GM19238 (cell line): ENCODE results near the gene KIAA1671.

Experiments
- DNase-seq: peaks from one replicate; pipeline ENCODE4 v3.0.0; 2011; ENCODE audit warnings: low spot score; ENCODE audit not compliant: insufficient read length

The KIAA1671 gene

DNA sequence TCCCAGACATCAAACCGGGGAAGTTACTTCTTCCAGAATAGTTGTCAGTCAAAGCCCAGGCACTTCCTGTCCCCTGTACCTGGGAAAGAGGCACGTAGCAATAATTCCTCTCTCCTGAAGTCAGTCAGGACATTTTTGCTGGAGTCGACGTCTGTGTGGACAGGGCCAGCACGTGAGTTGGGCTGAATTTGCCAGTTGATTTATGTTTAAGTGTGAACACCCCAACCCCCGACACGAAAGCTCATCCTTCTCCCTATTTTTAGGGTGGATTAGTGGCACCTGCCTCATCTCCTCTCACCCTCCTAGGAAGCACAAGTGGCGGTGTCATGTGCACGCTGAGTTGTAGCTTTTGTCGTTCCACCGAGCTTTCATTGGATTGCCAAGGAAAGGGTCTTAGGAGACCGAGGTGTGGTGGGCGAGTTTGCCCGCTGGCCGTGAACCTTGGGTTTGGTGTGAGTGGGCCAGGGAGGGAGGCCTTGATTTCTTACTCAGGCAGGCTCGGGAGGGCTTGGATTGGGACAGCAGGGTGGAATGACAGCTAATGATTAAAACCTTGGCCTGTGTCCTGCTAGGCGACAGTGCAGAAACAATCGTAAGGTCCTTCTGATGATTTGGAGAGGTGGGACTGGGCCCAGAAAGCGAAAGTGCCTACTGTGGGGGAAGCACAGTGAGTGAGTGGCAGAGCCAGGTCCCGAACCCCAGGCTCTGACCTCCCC lies 160.2 kb downstream of the KIAA1671 start:
- DNase-seq, result no peak

DNA sequence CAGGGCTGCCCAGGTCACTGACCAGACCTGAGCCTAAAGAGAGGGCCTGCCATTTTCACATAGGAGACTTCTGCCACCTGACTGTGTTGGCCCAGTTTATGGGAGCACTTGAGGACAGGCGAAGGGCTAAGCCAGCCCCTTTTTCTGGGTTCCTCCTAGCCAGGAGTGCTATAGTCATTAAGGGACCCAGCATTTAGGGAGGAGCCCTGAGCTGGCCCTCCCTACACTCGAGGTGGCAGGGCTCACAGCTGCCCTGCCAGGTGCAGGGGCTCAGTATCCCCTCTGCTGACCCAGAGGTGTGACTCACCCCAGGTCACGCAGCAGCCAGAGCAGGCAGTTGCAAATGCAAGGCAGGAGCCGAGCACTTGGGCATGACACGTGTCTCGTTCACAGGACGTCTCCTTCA lies 160.8 kb downstream of the KIAA1671 start:
- DNase-seq, result no peak

DNA sequence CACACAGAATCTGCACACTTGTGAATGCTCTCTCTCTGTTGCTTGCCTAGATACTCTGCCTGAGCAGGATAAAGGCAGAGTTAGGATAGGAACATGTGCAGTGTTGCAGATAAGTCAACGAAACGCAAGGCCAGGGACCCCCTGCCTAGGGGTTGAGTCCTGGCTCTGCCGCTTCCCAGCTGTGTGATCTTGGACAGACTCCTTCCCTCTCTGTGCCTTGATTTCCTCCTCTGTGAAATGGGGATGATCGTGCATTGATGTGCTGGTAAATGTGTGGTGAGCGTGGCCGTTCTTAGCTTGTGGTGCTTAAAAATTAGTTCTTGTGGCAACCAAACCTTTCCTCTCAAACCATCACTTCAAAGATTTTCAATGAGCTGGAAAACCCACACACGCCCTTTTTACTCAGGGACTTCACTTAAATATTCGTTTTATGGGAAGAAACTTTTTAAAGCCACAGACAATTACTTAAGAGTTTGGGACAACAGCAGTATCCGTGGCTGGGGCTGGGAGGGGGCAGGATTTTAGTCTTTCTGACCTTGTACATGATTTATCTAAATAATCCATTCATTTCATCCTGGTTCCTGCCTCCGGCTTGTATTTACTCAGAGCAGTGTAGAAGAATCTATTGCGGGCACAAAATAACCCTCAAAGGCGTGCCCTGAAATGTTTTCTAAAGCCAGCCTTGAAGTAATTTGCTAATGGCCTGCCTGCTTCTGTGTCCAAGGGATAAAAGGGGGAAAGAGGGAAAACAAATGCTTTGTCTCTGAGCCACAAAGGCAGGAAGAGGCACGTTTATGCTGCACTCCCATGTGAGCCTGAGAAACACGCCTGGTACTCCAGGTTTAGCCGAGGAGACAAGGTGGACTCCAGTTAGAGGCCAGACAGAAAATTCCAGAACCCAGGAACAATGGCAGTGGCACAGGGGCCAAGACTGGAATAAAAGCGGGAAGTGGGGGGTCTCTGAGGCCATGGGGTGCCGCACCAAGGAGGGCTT lies 162.2 kb downstream of the KIAA1671 start:
- no peak for DNase-seq

DNA sequence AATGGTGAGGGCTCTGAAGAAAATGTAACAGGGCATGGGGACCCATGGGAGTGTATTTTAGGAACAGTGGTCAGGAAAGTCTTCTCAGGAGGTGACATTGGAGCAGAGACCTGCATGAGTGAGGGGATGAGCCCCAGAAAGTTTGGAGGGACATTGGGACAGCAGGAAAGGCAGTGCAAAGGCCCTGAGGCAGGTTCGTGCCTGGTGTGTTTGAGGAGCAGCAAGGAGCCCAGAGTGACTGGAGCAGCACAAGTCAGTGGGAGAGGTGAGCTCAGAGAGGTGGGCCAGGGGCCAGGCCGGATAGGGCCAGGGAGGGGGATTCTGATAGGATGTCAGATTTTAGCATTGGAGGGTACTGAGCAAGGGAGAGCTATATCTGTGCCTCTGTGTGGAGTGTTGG lies 167.1 kb downstream of the KIAA1671 start:
- no peak for DNase-seq

DNA sequence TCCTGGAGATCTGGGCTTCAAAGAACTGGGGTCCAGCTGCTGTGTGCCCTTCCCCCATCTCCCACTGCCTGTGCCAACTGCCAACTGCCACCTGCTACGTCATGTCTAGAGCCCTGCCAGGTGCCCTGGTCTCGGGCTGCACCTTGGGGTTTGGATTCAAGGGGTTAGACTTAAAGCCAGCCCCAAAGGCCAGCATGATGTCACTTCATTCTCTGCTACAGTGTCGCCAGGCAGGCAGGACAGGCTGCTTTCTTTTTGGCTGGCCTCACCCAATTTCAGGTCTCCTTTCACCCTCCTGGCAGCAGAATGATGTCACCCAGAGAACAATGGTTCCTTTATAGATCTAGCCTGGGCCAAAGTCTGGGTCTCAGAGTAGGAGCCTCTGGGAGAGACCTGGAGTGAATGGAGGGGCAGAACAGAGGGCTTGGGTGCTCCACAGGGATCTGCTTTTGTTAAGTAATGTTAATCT lies 167.6 kb downstream of the KIAA1671 start:
- DNase-seq, result no peak

DNA sequence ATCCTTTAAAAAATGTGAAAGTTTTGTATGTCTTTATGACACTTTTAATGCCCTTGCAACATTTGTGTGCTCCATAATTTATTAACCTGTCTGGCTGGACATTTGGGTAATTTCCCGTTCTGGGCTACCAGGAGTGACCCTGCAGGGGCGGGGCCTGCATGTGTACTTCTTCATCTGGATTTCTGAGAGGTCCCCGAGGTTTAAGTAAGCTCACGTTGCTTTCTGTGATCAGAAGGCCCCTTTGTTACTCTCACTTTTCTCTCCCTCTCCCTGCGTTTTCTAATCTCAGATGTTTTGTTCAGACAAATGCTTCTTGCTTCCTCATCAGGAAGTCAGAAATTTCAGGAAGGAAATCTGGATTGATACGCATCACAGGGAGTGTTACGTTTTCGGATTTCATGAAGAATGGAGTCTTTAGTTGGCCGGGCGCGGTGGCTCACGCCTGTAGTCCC lies 168.3 kb downstream of the KIAA1671 start:
- DNase-seq, result no peak

DNA sequence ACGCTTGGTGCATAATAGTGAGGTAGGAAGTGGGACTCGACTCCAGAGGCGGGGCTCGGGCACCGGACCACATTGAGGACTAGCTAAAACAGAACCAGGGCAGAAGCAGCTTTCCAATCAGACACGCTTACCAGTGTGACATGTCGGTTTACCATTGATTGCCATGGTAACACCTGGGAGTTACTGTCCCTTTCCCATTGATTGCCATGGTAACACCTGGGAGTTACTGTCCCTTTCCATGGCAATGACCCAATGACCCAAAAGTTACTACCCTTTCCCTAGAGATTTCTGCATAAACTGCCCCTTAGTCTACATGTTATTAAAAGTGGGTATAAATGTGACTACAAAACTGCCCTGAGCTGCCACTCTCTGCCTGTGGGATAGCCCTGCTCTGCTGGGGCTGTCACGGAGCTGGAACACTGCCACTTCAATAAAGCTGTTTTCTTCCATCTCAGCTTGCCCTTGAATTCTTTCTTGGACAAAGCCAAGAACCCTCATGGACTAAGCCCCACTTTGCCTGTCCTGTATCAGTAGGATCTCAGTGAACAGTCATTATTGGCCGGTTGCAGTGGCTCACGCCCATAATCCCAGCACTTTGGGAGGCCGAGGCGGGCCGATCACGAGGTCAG lies 169.7 kb downstream of the KIAA1671 start:
- no peak for DNase-seq

DNA sequence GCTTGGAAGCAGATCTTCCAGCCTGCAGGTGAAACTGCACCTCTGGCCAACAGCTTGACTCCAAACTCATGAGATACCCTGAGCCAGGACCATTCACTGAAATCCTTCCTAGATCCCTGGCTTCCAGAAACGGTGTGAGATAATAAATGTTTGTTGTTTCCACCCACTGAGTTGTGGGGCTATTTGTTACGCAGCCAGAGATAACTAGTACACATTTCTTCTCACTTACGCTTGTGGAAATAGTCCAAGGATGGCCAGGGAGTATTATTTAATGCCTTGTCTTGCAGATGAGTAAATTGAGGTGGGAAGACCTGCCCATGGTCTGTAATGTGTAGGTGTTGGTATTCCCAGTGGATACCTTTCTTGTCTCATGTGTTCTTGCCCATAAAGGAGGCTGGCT lies 171.2 kb downstream of the KIAA1671 start:
- DNase-seq, result no peak

DNA sequence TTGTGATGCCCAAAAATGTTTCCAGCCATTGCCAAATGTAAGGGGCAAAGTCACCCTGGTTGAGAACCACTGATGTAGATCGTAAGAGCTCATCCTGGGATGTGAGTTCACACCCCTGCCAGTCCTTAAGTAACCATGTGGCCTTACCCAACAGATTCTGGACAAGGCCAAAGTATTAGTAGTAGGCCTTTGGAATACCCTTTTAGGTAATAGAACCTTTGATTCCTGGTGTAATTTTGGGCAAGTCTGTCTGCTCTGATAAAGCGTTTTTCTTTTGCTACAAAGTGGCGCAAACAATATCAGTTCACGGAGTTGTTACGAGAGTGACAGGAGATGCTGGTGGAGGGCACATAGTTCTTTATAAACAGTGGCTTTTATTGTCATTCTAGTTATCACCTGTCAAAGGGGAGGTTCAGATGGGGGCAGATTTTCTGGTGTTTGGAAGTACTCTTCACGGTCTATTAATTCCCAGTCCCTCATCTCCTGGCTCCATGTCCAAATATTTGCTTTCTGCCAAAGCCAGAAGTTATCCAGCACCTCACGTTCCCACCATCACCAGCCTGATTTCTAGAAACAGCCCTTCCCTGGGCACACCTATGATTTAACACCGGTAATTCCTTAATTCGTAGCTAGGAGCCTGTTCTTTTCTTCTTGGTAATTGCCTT lies 173.3 kb downstream of the KIAA1671 start:
- no peak for DNase-seq

DNA sequence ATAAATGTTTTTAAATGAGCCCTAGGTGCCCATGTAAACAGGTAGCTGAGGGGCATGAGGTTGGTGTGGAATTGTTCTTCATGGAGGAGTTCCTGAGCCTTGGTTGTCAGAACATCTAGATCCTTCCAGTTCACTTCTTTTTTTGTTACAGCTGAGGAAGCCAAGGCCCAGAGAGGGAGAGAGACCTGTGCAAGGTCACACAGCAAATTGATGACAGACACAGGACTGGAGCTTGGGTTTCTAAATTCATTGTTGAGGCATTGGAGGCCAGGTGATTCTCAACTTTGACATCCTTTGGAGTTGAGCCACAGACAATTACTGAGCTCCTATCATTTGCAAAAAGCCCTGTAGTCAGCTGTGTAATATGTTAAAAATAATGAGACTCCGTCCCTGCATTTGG lies 174.0 kb downstream of the KIAA1671 start:
- no peak for DNase-seq

DNA sequence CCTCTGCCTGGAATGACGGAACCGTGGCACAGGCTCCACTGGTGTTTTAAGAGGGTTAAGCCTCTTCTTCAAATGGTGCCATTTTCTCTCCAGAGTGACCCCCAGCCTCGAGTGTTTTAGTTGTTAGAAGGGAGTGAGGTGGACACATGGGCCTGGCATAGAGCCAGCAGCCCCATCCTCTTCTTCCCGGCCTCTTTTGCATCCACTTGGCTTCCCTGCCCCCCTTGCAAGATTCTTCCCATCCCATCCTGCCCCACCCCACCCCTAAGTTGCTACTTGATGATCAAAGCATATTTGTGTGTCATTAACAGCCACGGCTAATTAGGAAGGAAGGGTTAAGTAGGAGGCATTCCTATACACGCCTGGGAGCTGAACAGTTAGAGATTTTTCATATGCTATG lies 174.8 kb downstream of the KIAA1671 start:
- DNase-seq, result no peak

DNA sequence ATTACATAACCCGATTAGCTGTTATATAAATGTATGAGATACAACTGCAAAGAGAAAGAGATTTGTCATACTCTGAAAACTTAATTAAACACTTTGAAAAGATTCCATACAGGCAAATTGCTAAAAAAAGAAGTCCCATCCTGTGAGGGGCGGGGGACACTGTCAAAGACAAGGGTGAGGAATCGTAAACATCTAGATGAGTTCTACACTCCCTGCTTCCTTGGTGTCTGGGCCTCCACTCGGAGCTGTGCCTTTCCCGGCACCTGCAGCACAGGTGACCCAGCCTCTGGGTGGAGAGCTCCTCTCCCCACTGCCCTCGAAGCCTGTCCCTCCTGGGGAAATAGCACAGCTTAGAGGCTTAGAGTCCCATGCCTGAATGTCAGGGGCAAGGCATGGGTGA lies 177.9 kb downstream of the KIAA1671 start:
- DNase-seq, result no peak

DNA sequence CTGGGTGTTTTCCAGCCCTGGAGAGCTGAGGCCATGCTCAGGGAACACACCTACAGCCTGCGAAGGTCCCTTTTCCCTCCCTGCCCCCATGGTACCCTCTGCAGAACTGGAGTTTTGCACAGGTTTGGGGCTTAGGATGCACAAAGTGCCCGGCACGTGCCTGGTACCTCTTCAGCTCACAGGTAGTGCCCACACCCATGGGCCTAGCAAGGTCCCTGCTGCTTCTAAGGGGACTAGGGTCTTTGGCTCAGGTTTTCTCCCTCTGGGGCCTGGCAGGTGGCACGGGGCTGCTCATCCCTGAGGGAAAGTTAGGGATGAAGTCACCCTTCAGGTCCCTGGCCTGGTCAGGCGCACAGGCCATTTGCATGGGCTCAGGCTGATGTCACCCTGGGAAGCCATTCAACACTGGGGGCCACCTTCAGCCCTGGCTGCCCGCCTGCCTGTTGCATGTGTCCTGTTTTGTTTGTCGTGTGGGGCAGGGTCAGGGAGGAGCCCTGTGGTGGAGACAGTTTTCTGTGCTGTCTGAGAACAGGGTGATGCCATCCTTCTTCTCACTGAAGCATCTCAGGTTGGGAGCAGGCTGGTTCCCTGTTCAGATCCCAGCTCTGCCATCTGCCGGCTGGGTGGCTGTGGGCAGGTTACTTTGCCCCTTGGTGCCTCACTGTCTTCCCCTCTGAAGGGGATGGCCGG lies 178.8 kb downstream of the KIAA1671 start:
- no peak for DNase-seq

DNA sequence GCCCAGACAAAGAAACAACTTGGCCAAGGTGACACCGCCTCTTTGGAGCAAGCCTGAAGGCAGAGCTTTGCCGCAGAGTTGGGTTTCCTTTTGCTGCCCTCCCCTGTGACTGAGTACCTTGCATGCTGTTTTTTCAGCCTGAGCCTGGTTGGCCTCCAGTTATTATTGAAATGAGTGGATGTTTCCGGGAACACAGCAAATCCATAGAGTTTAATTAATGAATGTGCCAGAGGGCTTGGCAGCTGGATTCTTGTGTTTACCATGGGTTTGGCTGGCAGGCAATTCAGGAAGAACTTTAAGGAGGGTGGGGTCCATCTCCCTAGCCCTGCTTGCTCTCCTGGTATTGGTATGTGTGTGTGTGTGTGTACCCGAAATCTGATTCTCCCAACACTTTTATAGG lies 181.5 kb downstream of the KIAA1671 start:
- no peak for DNase-seq

DNA sequence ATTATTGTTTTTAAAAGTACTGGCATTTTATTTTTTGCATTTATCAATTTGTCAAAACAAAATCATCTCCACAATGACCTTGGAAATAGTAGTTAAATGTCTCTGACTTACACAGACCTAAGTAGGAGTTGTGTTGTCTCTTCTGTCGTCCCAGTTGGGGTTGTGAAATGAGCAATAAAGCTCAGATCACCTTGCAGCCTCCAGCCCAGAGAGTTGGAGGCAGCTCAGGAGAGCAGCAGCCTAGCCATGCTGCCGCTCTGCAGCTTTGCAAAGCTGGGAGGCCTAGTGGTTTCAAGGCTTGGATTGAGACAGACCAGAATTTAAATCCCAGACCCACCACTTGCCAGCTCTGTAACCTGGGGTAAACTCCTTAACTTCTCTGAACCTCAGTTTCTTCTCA lies 181.9 kb downstream of the KIAA1671 start:
- DNase-seq, result no peak

DNA sequence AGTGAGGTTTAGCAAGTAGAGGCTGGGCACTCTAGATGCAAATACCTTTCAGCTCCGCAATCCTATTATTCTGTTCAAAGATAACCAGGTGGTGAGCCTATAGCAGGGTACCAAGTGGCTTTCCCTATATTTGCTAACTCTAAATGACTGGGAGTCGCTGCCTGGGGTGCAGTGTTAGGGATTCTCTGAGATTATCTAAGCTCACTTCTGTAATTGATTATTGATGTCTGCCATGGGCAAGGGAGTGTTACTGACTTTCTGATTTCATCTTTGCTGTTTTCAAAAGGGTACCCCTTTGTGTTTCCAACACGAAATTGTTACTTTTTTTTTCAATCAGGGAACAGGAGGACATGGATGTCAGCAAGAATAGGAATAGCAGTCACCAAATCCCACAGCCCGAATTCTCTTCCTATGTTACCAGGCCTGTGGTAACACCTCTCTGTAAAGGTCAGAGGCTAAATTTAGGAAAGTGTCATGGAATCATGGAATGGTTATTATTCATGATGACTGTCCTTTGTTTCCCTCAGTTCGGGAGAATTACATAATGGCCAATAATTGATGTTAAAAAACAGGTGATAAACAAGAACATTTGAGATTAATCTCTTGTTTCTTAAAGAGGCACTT lies 184.5 kb downstream of the KIAA1671 start:
- DNase-seq, result no peak

DNA sequence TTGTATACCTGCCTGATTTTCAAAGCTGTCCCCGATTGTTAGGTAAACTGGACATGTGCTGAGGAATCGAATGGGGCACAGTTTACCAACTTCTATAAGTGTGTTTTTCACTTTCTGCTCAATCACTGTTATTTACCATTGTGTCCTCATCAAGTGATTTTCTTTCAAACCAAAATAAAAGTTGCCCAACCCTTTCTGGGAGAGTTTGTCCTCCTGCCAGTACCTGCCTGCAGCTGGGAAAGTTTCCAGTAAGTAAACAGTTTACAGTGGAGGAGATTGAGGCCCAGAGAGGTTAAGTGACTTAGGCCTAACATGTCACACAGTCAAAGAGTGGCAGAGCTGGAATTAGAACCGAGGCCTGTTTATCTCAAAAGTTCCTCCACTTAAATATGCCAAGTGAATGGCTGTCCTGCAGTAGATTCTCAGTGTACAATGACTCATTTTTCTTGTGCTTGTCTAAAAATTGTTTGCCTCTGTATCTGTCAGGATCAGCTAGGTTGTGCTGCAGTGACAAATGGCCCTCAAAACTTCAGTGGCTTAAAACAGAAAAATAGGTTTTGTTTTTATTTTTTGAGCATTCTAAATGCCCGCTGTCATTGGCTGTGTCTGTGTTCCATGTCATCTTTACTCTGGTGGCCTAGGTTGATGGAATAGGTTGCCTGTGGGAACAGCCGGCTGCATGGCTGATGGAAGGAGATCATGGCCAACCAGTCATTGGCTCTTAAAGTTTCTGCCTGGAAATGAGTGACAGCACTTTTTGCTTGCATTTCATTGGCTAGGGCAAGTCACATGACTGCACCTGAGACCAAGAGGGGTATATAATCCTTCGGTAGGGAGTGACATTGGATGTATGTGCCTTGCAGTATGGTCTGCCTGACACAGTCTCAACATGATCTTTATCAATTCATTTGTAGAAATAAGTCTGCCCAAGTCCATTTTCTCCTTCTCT lies 185.3 kb downstream of the KIAA1671 start:
- DNase-seq, result no peak

DNA sequence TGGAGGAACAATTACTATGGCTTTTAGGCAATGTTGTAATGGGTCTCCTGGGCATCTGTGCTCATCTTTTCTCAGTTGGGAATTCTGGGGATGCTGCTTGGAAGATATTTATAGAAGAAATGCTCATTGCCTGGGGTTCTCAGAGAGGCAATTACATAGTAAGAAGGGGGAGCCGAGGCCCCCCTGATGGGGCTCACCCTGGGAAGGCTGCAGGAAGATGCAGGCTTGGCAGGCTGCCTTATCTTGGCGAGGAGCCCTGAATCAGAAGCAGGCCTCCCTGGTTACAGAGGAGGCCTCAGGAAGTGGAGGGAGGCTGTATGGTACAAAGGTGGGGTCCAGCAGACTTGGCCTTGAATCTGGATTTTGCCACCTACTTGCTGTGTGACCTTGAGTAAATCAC lies 186.5 kb downstream of the KIAA1671 start:
- DNase-seq, result no peak

DNA sequence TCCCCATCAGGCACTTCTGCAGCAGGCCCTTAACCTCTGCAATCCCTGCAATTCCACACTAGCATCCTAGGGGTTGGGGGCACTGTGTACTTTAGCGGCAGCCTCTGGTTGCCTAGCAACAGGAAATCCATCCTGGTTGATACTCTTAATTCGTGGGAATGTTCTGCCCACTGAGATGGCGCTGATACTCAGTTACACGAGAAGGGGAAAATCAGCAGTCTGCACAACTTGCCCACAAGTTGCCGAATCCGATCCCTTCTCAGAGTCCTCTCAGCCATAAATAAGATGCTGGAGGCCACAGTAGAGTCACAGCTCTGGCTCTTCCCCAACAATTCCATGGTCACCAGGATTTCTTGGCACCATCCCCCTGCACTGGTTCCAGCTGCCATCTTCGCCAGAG lies 189.6 kb downstream of the KIAA1671 start:
- no peak for DNase-seq
